Measurements from ENCODE around the gene PDSS2. TPM values are rescaled to one million over a fixed set of nuclear protein-coding genes. Genes with fewer than 3 reads are reported as not detected.

Gene PDSS2
- total RNA-seq, 1 experiment from 2014 or later = 12.1 TPM

GRCh38 chr6:107110200-107110599, 349.2 kb downstream of the PDSS2 start:
- Histone ChIP-seq H2BK15ac (ENCODE audit: low read depth, low read length) (no peak overlapping the region), H3K4ac (ENCODE audit: low read depth, low read length) (no peak overlapping the region), H3T11ph (ENCODE audit: low read length) (no peak overlapping the region), H3K79me2 (ENCODE audit: insufficient read depth, low read length) (peaks cover 7% of the 10 kb centered on the region; the same call in 1 of the 2 replicates), H2AK5ac (ENCODE audit: insufficient read length, low read length) (no peak overlapping the region), H3K79me1 (ENCODE audit: insufficient read depth, low read depth, low read length, poor library complexity, severe bottlenecking) (peaks cover 5% of the 10 kb centered on the region), H4K8ac (replicated peaks; ENCODE audit: insufficient read length, low read depth, low read length) (no peak overlapping the region), H4K20me1 (ENCODE audit: control insufficient read depth, insufficient read depth, insufficient read length) (no peaks in the 10 kb centered on the region), H3K14ac (ENCODE audit: insufficient read depth, low read length) (no peak overlapping the region), H4K91ac (ENCODE audit: insufficient read length, low read depth, low read length) (no peak overlapping the region), H2BK120ac (ENCODE audit: low read depth, low read length, poor library complexity, severe bottlenecking) (no peak overlapping the region), H3K18ac (ENCODE audit: insufficient read length, low read depth, low read length) (no peak overlapping the region), H3K23me2 (ENCODE audit: insufficient read length, low read depth, low read length, poor library complexity, severe bottlenecking) (no peaks in the 10 kb centered on the region), H3K9ac (ENCODE audit: extremely low read depth, insufficient read length, low read length) (no peak overlapping the region), H3K27me3 (ENCODE audit: insufficient read depth, low read length) (no peaks in the 10 kb centered on the region), H2BK5ac (ENCODE audit: insufficient read length, low read length) (no peak overlapping the region), H2BK12ac (ENCODE audit: insufficient read length, low read depth, low read length) (no peak overlapping the region), H2AFZ (ENCODE audit: low read length) (no peak overlapping the region), H3K56ac (ENCODE audit: insufficient read length, low read depth, low read length) (no peak overlapping the region), H3K4me2 (ENCODE audit: insufficient read depth, insufficient read length, low read length) (no peak overlapping the region), H3K4me1 (ENCODE audit: insufficient read depth, low read length) (peaks cover 13% of the 10 kb centered on the region), H3K27ac (ENCODE audit: insufficient read length, low read depth, low read length) (no peak overlapping the region), H2BK20ac (ENCODE audit: low read depth, low read length, poor library complexity, severe bottlenecking) (no peak overlapping the region), H4K5ac (ENCODE audit: insufficient read length, low read depth, low read length) (no peak overlapping the region), H3K23ac (ENCODE audit: insufficient read length, low read depth, low read length) (no peak overlapping the region), H3K9me3 (ENCODE audit: control insufficient read depth, low read depth, low read length) (no peaks in the 10 kb centered on the region)
- H3K27me3 Mint-ChIP-seq (ENCODE audit: low read depth) = no peaks in the 10 kb centered on the region
- no CpG with 5 or more reads among the region's 1 CpG for WGBS (ENCODE audit: extremely low coverage, insufficient read length, low lambda C conversion rate)
- H3K4me1 Mint-ChIP-seq = peaks cover 41 to 46% of the 10 kb centered on the region in 2 experiments
- no peak overlapping the region for H3K4me3 Mint-ChIP-seq
- H3K36me3 Mint-ChIP-seq (ENCODE audit: insufficient read depth in 1 of 3, low read depth in 3 of 3) = peaks cover 3 to 33% (median 30%) of the 10 kb centered on the region in 3 experiments; a peak in 6 of 7 replicates
- H3K9me3 Mint-ChIP-seq = no peaks in the 10 kb centered on the region
- no peak for TF ChIP-seq CTCF (conservative IDR thresholded peaks at IDR 0.05)
- DNase-seq = no peak
- peak overlapping the region in 2 of 3 experiments; percentile 12 to 80; a peak in 4 of 7 replicates for H3K27ac Mint-ChIP-seq
